ENCODE measurements around the gene PMPCA. TPM values are rescaled to one million over a fixed set of nuclear protein-coding genes. Genes with fewer than 3 reads are reported as not detected.
A peak's percentile ranks its signal among the peaks of the same experiment; 100 is the strongest.

Gene PMPCA
- total and polyA plus RNA-seq, 2 of the 13 experiments (the other 11 are each of a cell fraction or from before 2014, with no cell fraction given): 70.2 to 88.4 TPM

DNA sequence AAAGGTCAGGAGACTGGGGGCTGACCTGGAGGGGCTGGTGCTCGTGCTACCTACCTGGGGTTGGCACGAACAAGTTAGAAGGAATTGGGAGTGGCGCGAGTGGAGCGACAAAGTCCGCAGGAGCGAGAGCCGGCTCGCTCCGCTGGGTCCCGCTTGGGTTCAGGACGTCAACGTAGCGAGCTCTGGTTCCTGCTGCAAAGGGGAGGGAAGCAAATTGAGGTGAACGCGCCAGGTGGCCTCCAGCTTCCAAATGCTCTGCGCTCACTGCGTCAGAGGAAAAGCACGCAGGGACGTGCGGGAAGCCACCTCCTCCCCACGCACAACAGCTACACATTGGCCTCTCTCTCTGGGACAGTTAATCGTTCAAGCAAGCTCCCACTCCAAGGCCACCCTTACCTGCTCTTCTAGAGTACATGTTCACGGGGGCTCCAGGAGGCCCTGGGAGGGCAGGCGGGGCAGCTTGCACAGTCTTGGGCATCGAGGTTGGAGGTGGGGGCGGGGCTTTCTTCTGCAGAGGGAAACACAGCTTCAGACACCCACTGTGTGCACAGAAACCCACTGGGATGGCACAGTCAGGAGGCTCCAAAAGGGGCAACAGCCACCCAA, 36.8 kb downstream of the PMPCA start:
- DNase-seq (ENCODE audit: low spot score): no peak
- H3K4me3 ChIP-seq (replicated peaks in 1 of 3; ENCODE audit: insufficient read depth in 1 of 3, low read depth in 2 of 3, low read length in 3 of 3): no peak overlapping the region
- ChIA-PET POLR2A (no interaction called here), CTCF (ENCODE audit: low intra/inter-chr PET ratio, low total read pairs) (no interaction called here)
- no peak overlapping the region for H3K27ac ChIP-seq (ENCODE audit: extremely low read length, insufficient read depth, low read length)
- H3K4me2 ChIP-seq (ENCODE audit: low read depth, low read length): no peak overlapping the region
- in situ Hi-C loops (cut with HindIII; ENCODE audit: extremely low pct_ligation_motif_present, low pct_unique_long_range_greater_than_20kb): no loop called here
- BruUV-seq (replicated peaks): no TSS peak
- no peak overlapping the region for H3K9ac ChIP-seq (ENCODE audit: insufficient read depth, low read depth, low read length)
- H3K4me1 ChIP-seq (ENCODE audit: insufficient read depth, low read length): peaks cover 9% of the 10 kb centered on the region
- TF ChIP-seq, protein P1, sequence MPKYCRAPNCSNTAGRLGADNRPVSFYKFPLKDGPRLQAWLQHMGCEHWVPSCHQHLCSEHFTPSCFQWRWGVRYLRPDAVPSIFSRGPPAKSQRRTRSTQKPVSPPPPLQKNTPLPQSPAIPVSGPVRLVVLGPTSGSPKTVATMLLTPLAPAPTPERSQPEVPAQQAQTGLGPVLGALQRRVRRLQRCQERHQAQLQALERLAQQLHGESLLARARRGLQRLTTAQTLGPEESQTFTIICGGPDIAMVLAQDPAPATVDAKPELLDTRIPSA (CRISPR knock-in tag; IDR thresholded peaks at IDR 0.05; ENCODE audit: borderline replicate concordance): no peak
- peak; percentile 58 for TF ChIP-seq AGO2 (optimal IDR thresholded peaks at IDR 0.05; ENCODE audit: low read depth, low read length)
- no peaks in the 10 kb centered on the region for H3K9me3 ChIP-seq (ENCODE audit: low read length)
- H3K79me2 ChIP-seq (ENCODE audit: insufficient read depth, low read length): no peaks in the 10 kb centered on the region
- H4K20me1 ChIP-seq (ENCODE audit: insufficient read depth, low read length): no peaks in the 10 kb centered on the region
- intact Hi-C loops (cut with micrococcal nuclease; ENCODE audit: unreplicated experiment): no loop called here
- 98% methylated on average over 24 of the region's 27 CpGs for WGBS (ENCODE audit: low lambda C conversion rate)
- no peak for ATAC-seq
- H3K27me3 ChIP-seq (ENCODE audit: control insufficient read depth in 1 of 2, insufficient read depth in 2 of 2, low read length in 2 of 2): no peaks in the 10 kb centered on the region
- no peak for FAIRE-seq
- no peak overlapping the region for H2AFZ ChIP-seq (ENCODE audit: low read length)
- H3K36me3 ChIP-seq (replicated peaks in 1 of 2; ENCODE audit: control insufficient read depth in 1 of 2, insufficient read depth in 2 of 2, low read length in 2 of 2): peaks cover 43 to 76% of the 10 kb centered on the region in 2 experiments; a peak in 4 of 5 replicates

DNA sequence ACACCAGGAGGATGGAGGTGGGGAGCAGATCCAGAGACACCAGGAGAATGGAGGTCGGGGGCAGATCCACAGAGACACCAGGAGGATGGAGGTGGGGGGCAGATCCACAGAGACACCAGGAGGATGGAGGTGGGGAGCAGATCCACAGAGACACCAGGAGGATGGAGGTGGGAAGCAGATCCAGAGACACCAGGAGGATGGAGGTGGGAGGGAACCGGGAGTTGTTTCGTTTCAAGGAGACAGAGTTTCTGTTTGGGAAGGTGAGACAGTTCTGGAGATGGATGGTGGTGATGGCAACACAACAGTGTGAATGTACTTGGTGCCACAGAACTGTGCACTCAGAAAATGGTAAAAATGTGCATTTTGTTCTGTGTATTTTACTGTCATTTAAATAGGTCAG, 38.2 kb downstream of the PMPCA start:
- FAIRE-seq: no peak
- in situ Hi-C loops (cut with HindIII; ENCODE audit: extremely low pct_ligation_motif_present, low pct_unique_long_range_greater_than_20kb): no loop called here
- H3K36me3 ChIP-seq (replicated peaks in 1 of 2; ENCODE audit: control insufficient read depth in 1 of 2, insufficient read depth in 2 of 2, low read length in 2 of 2): peaks cover 46 to 71% of the 10 kb centered on the region in 2 experiments; a peak in 4 of 5 replicates
- no TSS peak for BruUV-seq (replicated peaks)
- H3K79me2 ChIP-seq (ENCODE audit: insufficient read depth, low read length): no peaks in the 10 kb centered on the region
- no peaks in the 10 kb centered on the region for H3K4me1 ChIP-seq (ENCODE audit: insufficient read depth, low read length)
- CTCF ChIA-PET (ENCODE audit: low intra/inter-chr PET ratio, low total read pairs): no interaction called here
- POLR2A ChIA-PET: no interaction called here
- H2AFZ ChIP-seq (ENCODE audit: low read length): no peak overlapping the region
- no peak overlapping the region for H3K4me3 ChIP-seq (replicated peaks in 1 of 3; ENCODE audit: insufficient read depth in 1 of 3, low read depth in 2 of 3, low read length in 3 of 3)
- WGBS (ENCODE audit: low lambda C conversion rate): 99% methylated on average over 3 of the region's 3 CpGs
- no peak for ATAC-seq
- no peak overlapping the region for H3K4me2 ChIP-seq (ENCODE audit: low read depth, low read length)
- H3K27me3 ChIP-seq (ENCODE audit: control insufficient read depth in 1 of 2, insufficient read depth in 2 of 2, low read length in 2 of 2): no peaks in the 10 kb centered on the region
- H4K20me1 ChIP-seq (ENCODE audit: insufficient read depth, low read length): no peaks in the 10 kb centered on the region
- H3K9ac ChIP-seq (ENCODE audit: insufficient read depth, low read depth, low read length): no peak overlapping the region
- intact Hi-C loops (cut with micrococcal nuclease; ENCODE audit: unreplicated experiment): no loop called here
- H3K9me3 ChIP-seq (ENCODE audit: low read length): no peaks in the 10 kb centered on the region
- no peak overlapping the region for H3K27ac ChIP-seq (ENCODE audit: extremely low read length, insufficient read depth, low read length)
- no peak for DNase-seq (ENCODE audit: low spot score)
- TF ChIP-seq CEBPG (CRISPR knock-in tag; IDR thresholded peaks at IDR 0.05) (no peak), ZFY (CRISPR knock-in tag; IDR thresholded peaks at IDR 0.05) (no peak), HCFC1 (IDR thresholded peaks at IDR 0.05; ENCODE audit: low read depth, low read length) (no peak), HDAC2 (CRISPR knock-in tag; IDR thresholded peaks at IDR 0.05) (no peak), MEF2D (CRISPR knock-in tag; IDR thresholded peaks at IDR 0.05) (no peak), AGO2 (optimal IDR thresholded peaks at IDR 0.05; ENCODE audit: low read depth, low read length) (no peak), ZNF850 (CRISPR knock-in tag; conservative IDR thresholded peaks at IDR 0.05) (no peak), PPARG (CRISPR knock-in tag; conservative IDR thresholded peaks at IDR 0.05) (no peak), ELF1 (CRISPR knock-in tag; IDR thresholded peaks at IDR 0.05) (no peak), MTA1 (CRISPR knock-in tag; IDR thresholded peaks at IDR 0.05; ENCODE audit: borderline replicate concordance) (no peak)
- TF ChIP-seq, protein P2, sequence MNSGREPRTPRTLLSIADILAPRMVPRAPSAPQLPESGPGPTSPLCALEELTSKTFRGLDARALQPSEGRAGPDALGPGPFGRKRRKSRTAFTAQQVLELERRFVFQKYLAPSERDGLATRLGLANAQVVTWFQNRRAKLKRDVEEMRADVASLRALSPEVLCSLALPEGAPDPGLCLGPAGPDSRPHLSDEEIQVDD (CRISPR knock-in tag; IDR thresholded peaks at IDR 0.05; ENCODE audit: borderline replicate concordance): no peak

Data from HepG2 (cell line).